WI38 (cell line): ENCODE data around the gene CNST.
"Not testable (repeated sequence)": the region's sequence is repeated elsewhere in the genome, so short reads cannot be mapped to it uniquely, and the experiment has no call there.

Source experiments
- H3K4me3 ChIP-seq: 2 replicates; pipeline ENCODE4 v1.5.1; 2011; ENCODE audit warnings: low read depth, mild to moderate bottlenecking, control low read depth, low read length
- TF ChIP-seq, protein P1 (sequence below): IDR thresholded peaks from 2 replicates; pipeline ENCODE4 v1.5.1; 2012; ENCODE audit warnings: low read depth, mild to moderate bottlenecking, control low read depth, low read length

CNST gene

DNA sequence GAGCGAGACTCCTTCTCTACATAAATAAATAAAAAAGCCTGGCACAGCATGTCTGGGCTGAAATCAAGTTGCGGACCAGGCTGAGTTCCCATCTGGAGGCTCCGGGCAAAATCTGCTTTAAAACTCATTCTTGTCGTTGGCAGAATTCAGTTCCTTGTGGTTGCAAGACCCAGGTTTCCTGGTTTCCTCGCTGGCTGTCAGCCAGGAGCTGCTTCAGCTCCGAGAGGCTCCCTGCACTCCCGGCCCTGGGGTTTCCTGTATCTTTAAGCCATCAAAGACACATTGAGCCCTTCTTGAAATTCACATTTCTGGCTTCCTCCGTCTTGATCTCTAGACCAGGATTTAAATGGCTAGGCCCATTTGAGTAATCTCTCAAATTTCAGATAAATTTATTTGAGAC is 137.3 kb downstream of the CNST start:
- no peak overlapping the region for H3K4me3 ChIP-seq
- TF ChIP-seq, protein P1, sequence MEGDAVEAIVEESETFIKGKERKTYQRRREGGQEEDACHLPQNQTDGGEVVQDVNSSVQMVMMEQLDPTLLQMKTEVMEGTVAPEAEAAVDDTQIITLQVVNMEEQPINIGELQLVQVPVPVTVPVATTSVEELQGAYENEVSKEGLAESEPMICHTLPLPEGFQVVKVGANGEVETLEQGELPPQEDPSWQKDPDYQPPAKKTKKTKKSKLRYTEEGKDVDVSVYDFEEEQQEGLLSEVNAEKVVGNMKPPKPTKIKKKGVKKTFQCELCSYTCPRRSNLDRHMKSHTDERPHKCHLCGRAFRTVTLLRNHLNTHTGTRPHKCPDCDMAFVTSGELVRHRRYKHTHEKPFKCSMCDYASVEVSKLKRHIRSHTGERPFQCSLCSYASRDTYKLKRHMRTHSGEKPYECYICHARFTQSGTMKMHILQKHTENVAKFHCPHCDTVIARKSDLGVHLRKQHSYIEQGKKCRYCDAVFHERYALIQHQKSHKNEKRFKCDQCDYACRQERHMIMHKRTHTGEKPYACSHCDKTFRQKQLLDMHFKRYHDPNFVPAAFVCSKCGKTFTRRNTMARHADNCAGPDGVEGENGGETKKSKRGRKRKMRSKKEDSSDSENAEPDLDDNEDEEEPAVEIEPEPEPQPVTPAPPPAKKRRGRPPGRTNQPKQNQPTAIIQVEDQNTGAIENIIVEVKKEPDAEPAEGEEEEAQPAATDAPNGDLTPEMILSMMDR, result no peak

DNA sequence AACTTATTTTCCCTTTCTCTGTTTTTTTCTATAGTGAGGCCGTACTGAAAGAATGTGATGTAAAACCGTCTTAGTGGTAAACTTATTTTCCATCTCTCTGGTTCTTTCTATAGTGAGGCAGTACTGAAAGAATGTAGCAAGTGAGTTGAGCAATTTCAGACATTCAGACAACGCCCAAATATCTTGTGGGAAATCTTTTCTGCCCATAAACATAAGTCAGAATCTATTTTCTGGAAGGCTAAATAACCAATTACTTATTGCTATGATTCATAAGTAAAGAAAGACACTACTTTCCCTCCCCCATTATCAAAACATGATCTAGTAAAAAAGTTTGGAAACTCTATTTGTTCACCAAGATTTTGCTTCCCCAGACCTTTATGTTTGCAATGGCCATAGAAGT is 139.1 kb downstream of the CNST start:
- H3K4me3 ChIP-seq, result no peak overlapping the region
- TF ChIP-seq, protein P1, result no peak

DNA sequence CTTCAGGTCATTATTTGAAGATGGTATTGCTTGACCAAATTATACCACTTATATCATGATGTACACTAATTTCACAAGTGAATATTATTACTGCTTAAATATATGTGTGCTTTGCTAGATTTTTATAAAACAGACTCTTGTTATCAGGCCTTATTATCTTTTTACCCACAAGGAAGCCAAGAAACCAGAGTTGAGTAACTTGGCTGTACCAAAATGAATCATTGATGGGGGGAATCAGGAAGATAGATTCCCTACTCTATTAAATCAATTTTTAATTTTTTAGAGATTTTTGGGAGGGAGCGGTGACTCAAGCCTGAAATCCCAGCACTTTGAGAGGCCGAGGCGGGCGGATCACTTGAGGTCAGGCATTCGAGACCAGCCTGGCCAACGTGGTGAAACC is 141.9 kb downstream of the CNST start:
- TF ChIP-seq, protein P1, result no peak
- H3K4me3 ChIP-seq, result no peak overlapping the region

DNA sequence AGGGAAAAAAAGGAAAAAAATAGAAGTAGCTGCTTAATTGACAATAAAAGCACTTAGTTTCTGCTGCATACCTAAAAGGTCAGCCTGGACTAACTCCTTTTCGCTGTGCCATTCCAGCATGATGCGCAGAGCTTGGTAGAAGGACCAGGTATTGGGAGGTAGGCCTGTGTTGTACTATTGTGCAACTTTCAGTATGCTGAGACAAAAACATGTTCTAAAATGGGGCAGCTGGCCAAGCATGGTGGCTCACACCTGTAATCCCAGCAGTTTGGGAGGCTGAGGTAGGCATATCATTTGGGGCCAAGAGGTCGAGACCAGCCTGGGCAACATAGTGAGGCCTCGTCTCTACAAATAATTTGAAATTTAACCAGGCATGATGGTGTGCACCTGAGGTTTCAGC is 142.9 kb downstream of the CNST start:
- TF ChIP-seq, protein P1, result no peak
- H3K4me3 ChIP-seq, result no peak overlapping the region

DNA sequence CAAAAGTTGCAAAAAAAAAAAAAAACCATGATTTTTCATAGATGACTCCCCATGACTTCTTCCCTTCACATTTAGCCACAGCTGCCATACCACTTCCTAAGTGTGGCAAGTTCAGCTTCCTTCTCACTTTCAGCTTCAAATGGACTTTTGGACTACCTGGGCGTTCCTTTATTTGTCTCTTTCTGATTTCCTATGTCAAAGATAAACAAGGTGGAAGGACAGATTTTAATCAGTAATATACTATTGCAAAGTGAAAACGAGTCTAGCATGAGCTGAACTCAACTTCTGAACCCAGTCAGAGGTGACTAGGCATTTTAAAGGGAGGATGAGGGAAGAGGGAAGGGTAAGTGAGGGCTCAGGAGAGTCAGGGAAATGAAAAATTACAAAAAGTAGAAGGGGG is 143.6 kb downstream of the CNST start:
- TF ChIP-seq, protein P1, result no peak
- no peak overlapping the region for H3K4me3 ChIP-seq

DNA sequence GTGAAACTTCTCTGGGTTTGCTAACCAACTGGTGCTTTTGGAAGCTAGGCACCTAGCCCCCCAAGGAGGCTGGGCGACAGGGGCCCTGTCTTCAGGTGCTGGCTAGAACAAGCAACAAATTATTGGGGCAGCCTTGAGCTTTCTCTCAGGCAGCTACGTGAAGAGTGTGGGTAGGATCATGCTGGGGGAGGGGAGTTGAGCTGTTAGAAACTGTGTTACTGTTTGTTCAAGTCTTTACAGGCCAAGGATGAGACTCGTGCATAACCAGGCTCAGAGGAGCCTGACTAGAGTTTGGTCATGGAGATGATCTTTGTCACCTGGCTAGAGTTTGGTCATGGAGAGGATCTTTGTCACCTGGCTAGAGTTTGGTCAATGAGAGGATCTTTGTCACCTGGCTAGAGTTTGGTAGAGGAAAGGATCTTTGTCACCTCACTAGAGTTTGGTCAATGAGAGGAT is 145.3 kb downstream of the CNST start:
- H3K4me3 ChIP-seq, result no peak overlapping the region

DNA sequence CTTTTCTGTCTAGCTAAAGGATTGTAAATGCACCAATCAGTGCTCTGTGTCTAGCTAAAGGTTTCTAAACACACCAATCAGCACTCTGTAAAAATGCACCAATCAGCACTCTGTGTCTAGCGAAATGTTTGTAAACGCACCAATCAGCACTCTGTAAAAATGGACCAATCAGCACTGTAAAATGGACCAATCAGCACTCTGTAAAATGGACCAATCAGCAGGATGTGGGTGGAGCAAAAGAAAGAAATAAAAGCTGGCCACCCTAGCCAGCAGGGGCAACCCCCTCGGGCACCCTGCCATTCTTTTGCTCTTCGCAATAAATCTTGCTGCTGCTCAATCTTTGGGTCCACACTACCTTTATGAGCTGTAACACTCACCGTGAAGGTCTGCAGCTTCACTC is 146.2 kb downstream of the CNST start:
- not testable (repeated sequence) for H3K4me3 ChIP-seq

More for the DNA sequence above, 145.3 kb downstream of the CNST start:
- TF ChIP-seq, protein P1, result no peak
